HG02759 (cell line): Measurements from ENCODE around the gene BEND6.

Source experiments
- ATAC-seq: cut with Tn5 transposase; IDR thresholded peaks from one replicate; pipeline ENCODE4 v1.9.1; 2021; ENCODE audit warnings: mild to moderate bottlenecking, moderate library complexity; ENCODE audit not compliant: unreplicated experiment

BEND6 gene

DNA sequence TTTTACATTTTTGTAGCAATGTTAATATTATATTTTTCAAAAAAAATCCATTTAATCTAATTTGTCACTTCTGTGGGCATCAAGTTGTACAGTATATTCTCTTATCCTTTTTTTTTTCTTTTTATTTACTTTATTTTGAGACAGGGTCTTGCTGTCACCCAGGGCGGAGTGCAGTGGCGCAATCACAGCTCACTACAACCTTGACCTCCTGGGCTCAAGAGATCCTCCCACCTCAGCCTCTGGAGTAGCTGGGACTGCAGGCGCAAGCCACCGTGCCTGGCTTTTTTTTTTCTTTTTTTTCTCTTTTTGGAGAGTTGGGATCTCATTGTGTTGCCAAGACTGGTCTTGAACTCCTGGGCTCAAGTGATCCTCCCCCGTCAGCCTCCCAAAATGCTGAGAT, 14.4 kb upstream of the BEND6 start:
- ATAC-seq, result no peak

GRCh38 chr6:56940977-56941376, 13.9 kb upstream of the BEND6 start:
- ATAC-seq, result no peak

DNA sequence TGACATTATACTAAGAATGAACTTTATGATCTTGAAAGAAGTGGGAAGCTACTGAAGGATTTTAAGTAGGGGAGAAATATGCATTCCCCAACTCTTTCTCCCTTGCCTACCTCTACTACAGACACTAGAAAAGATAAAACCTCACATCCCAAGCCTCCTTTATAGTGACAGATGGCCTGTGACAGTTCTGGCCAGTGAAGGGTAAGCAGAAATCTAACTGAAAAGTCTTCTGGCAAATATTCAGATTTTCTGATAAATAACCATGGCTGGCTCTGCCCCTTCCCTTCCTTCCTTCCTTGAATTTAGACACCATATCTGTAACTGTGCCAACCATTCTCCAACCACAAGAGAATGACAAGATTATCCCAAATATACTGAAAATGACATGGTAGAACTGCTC, 10.2 kb upstream of the BEND6 start:
- no peak for ATAC-seq

GRCh38 chr6:56946368-56946767, 8.5 kb upstream of the BEND6 start:
- ATAC-seq, result no peak

DNA sequence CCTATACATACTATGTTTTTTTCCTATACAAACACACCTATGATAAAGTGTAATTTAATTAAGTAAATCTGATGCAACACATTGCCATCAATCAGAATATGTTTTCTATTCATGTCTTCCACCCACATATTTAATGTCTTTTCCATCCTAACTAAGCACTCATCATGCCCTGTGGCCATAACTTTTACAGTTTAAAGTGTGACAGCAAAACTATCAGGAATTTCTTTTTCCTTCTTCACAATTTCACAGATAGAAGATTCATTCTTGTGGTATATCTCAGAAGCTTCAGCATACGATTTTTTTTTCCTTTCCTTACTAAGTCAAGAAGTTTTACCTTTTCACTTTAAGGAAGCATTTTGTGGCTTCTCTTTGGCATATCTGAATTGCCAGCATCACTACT, 7.0 kb upstream of the BEND6 start:
- ATAC-seq, result no peak

DNA sequence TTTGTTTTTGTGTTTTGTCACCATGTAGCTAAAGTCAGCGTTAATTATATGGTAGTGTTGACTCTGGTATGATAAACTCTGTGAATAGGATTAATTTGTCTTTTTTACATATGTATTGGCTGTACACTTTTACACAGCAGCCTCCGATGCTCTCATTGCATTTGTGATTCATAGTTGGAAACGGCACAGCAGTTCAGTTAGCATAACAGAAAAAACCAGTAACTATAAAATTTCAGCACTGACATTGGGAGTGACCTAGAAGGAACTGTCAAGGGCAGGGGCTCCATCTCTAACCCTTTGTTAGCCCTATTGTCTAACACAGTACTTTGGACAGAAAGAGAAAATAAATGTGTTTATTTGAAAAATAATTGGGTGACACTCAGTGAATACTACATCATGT, 5.6 kb upstream of the BEND6 start:
- no peak for ATAC-seq

- ATAC-seq, result no peak
Observed at GRCh38 chr6:56949925-56950495, 4.9 kb upstream of the BEND6 start.

- ATAC-seq, result no peak
Observed at GRCh38 chr6:56951049-56951831, 3.7 kb upstream of the BEND6 start.

DNA sequence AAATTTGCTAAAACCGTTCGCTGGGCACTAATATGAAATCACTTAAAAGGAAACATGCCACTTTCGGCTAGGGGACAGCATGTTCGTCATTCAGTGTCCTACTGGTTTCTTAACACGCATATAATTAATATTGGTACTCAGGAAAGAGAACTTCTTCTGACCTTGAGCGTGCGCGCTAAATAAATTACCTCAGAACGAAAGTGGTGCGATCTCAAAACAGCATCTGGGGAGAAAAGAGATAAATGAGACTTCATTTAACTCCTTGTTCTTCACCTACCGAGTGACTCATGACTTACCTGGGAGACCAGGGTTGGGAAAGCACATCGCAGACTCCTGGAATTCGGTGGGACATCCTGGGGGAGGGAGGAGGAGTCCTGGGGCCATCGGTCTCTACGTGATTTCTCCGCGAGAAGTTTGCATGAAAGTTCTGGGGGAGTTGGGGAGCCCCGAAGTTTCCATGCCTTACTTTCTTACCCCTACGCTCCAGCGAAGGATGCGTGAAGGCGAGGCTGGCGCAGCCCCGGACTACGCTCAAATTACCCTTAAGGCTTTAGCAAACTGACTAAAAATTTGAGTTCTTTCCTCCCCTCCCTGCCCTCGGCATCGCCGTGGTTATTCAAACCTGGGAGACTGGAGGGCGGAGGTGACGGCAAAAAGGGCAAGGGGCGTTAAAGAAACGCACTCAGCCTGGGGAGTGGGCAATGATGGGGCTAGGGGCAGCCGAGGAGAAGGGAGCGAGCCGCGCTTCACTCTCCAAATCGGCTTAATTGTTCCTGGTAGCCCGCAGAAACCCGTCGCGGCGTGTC, 1.1 kb upstream of the BEND6 start:
- ATAC-seq, result no peak

GRCh38 chr6:56955171-56956155, 556 bp downstream of the BEND6 start:
- ATAC-seq, result peak; percentile 71

GRCh38 chr6:56956491-56956890, 1.6 kb downstream of the BEND6 start:
- no peak for ATAC-seq

DNA sequence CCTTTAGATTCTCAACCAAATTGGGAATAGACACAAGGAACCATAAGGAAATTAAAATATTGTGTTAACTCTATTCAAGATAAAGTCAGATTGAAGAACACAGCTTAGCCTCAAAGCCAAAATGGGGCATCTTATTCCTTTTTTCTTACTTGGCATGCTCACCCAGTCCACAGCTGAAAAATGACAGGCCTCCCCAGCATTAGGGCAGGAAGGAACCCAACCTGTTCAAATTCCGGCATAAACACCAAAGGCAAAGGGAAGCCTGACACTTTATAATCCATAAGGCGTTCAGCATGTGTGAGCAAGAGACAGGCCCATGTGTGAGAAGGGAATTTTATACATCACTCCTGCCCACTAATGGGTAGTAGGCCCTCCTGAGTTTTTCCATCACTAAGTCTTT, 2.9 kb downstream of the BEND6 start:
- no peak for ATAC-seq

GRCh38 chr6:56958481-56958880, 3.6 kb downstream of the BEND6 start:
- no peak for ATAC-seq

- ATAC-seq, result no peak
Observed at GRCh38 chr6:56959094-56959493, 4.2 kb downstream of the BEND6 start.

DNA sequence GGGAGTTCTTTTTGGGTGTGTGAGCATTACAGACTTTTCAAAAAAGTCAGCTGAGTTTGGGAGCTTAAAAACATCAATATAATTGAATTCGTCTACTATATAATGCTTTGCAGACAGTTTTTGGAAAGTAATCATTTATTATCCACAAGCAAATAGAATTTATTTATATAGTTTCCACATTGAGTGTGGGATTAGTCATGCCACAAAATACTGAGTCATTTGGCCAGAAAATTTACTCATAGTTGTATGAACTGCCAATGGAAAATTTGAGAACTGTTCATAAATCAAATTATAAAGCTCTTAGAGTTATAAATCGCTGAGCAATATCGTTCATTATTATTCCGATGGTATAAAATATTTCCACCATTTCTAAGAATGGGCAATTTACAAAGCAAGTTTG, 5.0 kb downstream of the BEND6 start:
- ATAC-seq, result no peak

DNA sequence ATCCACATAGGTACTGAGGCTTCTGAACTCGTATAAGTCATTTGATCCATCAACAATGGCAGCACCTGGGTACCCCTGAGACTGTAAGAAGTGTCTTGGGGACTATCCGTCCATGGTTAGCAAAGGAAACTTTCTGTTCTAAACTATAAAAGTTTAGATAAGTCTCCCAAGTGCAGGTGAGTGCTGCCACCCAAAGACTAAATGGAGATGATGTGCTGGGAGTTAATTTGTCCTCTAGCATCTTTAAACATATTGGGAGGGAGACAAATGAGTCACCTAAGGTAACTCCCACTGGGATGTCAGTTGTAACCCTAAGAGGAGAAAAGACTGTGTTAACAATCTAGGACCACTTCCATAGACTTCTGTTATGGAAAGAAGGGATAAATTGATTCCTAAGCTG, 6.2 kb downstream of the BEND6 start:
- no peak for ATAC-seq

DNA sequence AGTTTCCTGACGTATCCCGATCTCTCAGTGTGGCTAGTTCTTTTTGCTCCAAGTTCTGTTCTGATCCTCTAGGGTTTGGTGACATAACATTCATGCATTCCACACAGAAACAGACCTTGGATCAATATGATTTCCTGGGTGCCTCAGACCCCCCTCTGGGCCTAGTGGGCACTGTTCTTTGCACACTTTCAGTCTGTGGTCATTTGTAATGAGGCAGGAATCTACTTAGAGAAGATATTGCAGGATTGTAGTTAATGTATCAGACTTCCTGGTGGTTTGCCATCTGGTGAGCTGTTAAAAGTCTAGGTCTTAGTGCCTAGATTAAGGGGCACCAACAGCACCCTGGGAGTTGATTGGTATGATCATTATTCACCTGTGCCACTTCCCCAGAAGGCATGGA, 7.5 kb downstream of the BEND6 start:
- no peak for ATAC-seq

DNA sequence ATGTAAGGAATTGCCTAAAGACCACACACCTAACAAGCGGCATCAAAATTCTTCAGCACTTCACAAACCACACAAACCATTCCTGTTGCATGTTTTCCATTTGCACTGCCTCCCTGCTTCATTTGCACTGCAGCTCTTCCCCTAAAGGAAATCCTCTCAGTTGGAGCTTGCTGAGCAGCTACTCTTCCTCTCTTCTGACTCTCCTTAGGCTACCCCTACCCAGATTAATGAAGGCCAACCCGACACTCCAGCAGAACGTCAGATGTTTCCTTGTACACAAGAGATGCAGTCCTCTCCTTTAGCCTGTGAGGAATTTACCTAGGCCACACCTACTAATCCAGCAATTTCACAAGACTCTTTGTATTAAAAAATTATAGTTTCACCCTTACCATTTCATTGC, 8.1 kb downstream of the BEND6 start:
- no peak for ATAC-seq

GRCh38 chr6:56963793-56964192, 8.9 kb downstream of the BEND6 start:
- ATAC-seq, result no peak

GRCh38 chr6:56965126-56965525, 10.2 kb downstream of the BEND6 start:
- no peak for ATAC-seq

GRCh38 chr6:56970849-56971248, 15.9 kb downstream of the BEND6 start:
- ATAC-seq, result no peak
